ENCODE measurements around the gene ATOSB.

Gene ATOSB

GRCh38 chr9:35079426-35080341 is 36.0 kb downstream of the ATOSB start, which contains the start of gene FANCG:
Gene FANCG (minus strand): TSS chr9:35079942. CDS start chr9:35079524, 418 bp downstream.
- DNase-seq (ENCODE audit: low spot score), result peak; percentile 80

GRCh38 chr9:35079041-35079425 is 36.6 kb downstream of the ATOSB start:
- no peak for DNase-seq (ENCODE audit: low spot score)

GRCh38 chr9:35078066-35078465 is 37.6 kb downstream of the ATOSB start:
- no peak for DNase-seq (ENCODE audit: low spot score)

GRCh38 chr9:35076848-35077247 is 38.8 kb downstream of the ATOSB start:
- DNase-seq (ENCODE audit: low spot score), result no peak

- DNase-seq (ENCODE audit: low spot score), result no peak
These were observed 40.3 kb downstream of the ATOSB start for GRCh38 chr9:35075358-35075757.

- no peak for DNase-seq (ENCODE audit: low spot score)
These were observed 40.9 kb downstream of the ATOSB start for GRCh38 chr9:35074791-35075190.

GRCh38 chr9:35074141-35074540 is 41.5 kb downstream of the ATOSB start:
- no peak for DNase-seq (ENCODE audit: low spot score)

GRCh38 chr9:35073279-35073612 is 42.4 kb downstream of the ATOSB start:
- DNase-seq (ENCODE audit: low spot score), result no peak

- peak; percentile 99 for DNase-seq (ENCODE audit: low spot score)
These were observed 43.0 kb downstream of the ATOSB start, which contains the start of gene VCP for GRCh38 chr9:35072461-35073278. Gene VCP (minus strand): TSS chr9:35072625. CDS start chr9:35072353, 272 bp downstream.

GRCh38 chr9:35071814-35072460 is 43.7 kb downstream of the ATOSB start:
- DNase-seq (ENCODE audit: low spot score), result peak; percentile 64

- peak; percentile 54 for DNase-seq (ENCODE audit: low spot score)
These were observed 44.5 kb downstream of the ATOSB start for GRCh38 chr9:35070823-35071813.

- DNase-seq (ENCODE audit: low spot score), result no peak
These were observed 46.6 kb downstream of the ATOSB start for GRCh38 chr9:35069020-35069419.

GRCh38 chr9:35067056-35067455 is 48.6 kb downstream of the ATOSB start:
- no peak for DNase-seq (ENCODE audit: low spot score)

- DNase-seq (ENCODE audit: low spot score), result no peak
These were observed 55.0 kb downstream of the ATOSB start for GRCh38 chr9:35060548-35061207.

- DNase-seq (ENCODE audit: low spot score), result no peak
These were observed 56.2 kb downstream of the ATOSB start for GRCh38 chr9:35059438-35059837.

GRCh38 chr9:35057271-35057620 is 58.4 kb downstream of the ATOSB start:
- no peak for DNase-seq (ENCODE audit: low spot score)

- no peak for DNase-seq (ENCODE audit: low spot score)
These were observed 58.9 kb downstream of the ATOSB start for GRCh38 chr9:35056571-35057270.

GRCh38 chr9:35054871-35055644 is 60.6 kb downstream of the ATOSB start:
- DNase-seq (ENCODE audit: low spot score), result no peak

GRCh38 chr9:35054185-35054835 is 61.4 kb downstream of the ATOSB start:
- DNase-seq (ENCODE audit: low spot score), result no peak
